ENCODE results near the gene RPP25L.
A peak's percentile ranks its signal among the peaks of the same experiment; 100 is the strongest.
"Not testable (repeated sequence)": the region's sequence is repeated elsewhere in the genome, so short reads cannot be mapped to it uniquely, and the experiment has no call there.

The RPP25L gene

GRCh38 chr9:34611811-34612787 lies at the start of gene RPP25L:
Gene RPP25L (minus strand): TSS chr9:34612097. CDS start chr9:34611296, 801 bp downstream.
- peak; percentile 86 for DNase-seq (ENCODE audit: low spot score)

- no peak for DNase-seq (ENCODE audit: low spot score)
These were observed 47.8 kb upstream of the RPP25L start for GRCh38 chr9:34659592-34660253.

- no peak for DNase-seq (ENCODE audit: low spot score)
These were observed 46.6 kb upstream of the RPP25L start for GRCh38 chr9:34658461-34658860.

- no peak for DNase-seq (ENCODE audit: low spot score)
These were observed 45.1 kb upstream of the RPP25L start for GRCh38 chr9:34656992-34657391.

GRCh38 chr9:34655394-34655793 lies 43.5 kb upstream of the RPP25L start:
- DNase-seq (ENCODE audit: low spot score): no peak

- no peak for DNase-seq (ENCODE audit: low spot score)
These were observed 42.6 kb upstream of the RPP25L start for GRCh38 chr9:34654323-34655051.

GRCh38 chr9:34653151-34654072 lies 41.5 kb upstream of the RPP25L start:
- no peak for DNase-seq (ENCODE audit: low spot score)

GRCh38 chr9:34652602-34653000 lies 40.7 kb upstream of the RPP25L start:
- DNase-seq (ENCODE audit: low spot score): no peak

- DNase-seq (ENCODE audit: low spot score): peak; percentile 71
These were observed 40.1 kb upstream of the RPP25L start, which contains the start of gene IL11RA for GRCh38 chr9:34651876-34652601. Gene IL11RA (plus strand): TSS chr9:34652185. CDS start chr9:34655218, 3,033 bp downstream.

GRCh38 chr9:34651321-34651720 lies 39.4 kb upstream of the RPP25L start:
- DNase-seq (ENCODE audit: low spot score): no peak

GRCh38 chr9:34650816-34651215 lies 38.9 kb upstream of the RPP25L start:
- no peak for DNase-seq (ENCODE audit: low spot score)

GRCh38 chr9:34648673-34649072 lies 36.8 kb upstream of the RPP25L start:
- no peak for DNase-seq (ENCODE audit: low spot score)

GRCh38 chr9:34647651-34648050 lies 35.8 kb upstream of the RPP25L start:
- no peak for DNase-seq (ENCODE audit: low spot score)

GRCh38 chr9:34647084-34647403 lies 35.1 kb upstream of the RPP25L start:
- DNase-seq (ENCODE audit: low spot score): no peak

- peak; percentile 87 for DNase-seq (ENCODE audit: low spot score)
These were observed 34.5 kb upstream of the RPP25L start, which contains the start of gene GALT for GRCh38 chr9:34646211-34647083. Gene GALT (plus strand): TSS chr9:34646675. CDS start chr9:34646705, 30 bp downstream.

- no peak for DNase-seq (ENCODE audit: low spot score)
These were observed 32.9 kb upstream of the RPP25L start for GRCh38 chr9:34644766-34645314.

GRCh38 chr9:34642679-34643078 lies 30.8 kb upstream of the RPP25L start:
- no peak for DNase-seq (ENCODE audit: low spot score)

GRCh38 chr9:34639322-34639721 lies 27.4 kb upstream of the RPP25L start:
- DNase-seq (ENCODE audit: low spot score): not testable (repeated sequence)

- no peak for DNase-seq (ENCODE audit: low spot score)
These were observed 26.2 kb upstream of the RPP25L start for GRCh38 chr9:34638138-34638445.
